ENCODE measurements around the gene MAP4K2. TPM values are rescaled to one million over a fixed set of nuclear protein-coding genes. Genes with fewer than 3 reads are reported as not detected.
"Not testable (repeated sequence)": the region's sequence is repeated elsewhere in the genome, so short reads cannot be mapped to it uniquely, and the experiment has no call there.

Gene MAP4K2
- 24.7 and 26.6 TPM in 2 replicates for total RNA-seq (2014; rRNA removed; shearing (Covaris generic))

GRCh38 chr11:64803158-64803845 is at the start of gene MAP4K2:
MAP4K2 (minus strand) TSS chr11:64803214; CDS start chr11:64803149, 65 bp downstream.
- peak; percentile 84 for DNase-seq (ENCODE audit: low spot score)
- in situ Hi-C loops (cut with HindIII; ENCODE audit: low sequenced_read_pairs), result no loop called here

GRCh38 chr11:64851831-64852351 is 48.9 kb upstream of the MAP4K2 start:
- DNase-seq (ENCODE audit: low spot score), result peak; percentile 66
- in situ Hi-C loops (cut with HindIII; ENCODE audit: low sequenced_read_pairs), result loop anchor here (10.0 kb wide), 1 partner anchor 77 kb away; the partner anchor contains the start of gene SF1

- no peak for DNase-seq (ENCODE audit: low spot score)
- in situ Hi-C loops (cut with HindIII; ENCODE audit: low sequenced_read_pairs), result loop anchor here (10.0 kb wide), 1 partner anchor 76 kb away; the partner anchor contains the start of gene SF1
Observed at GRCh38 chr11:64850979-64851567, 48.1 kb upstream of the MAP4K2 start.

GRCh38 chr11:64849598-64850356 is 46.8 kb upstream of the MAP4K2 start:
- in situ Hi-C loops (cut with HindIII; ENCODE audit: low sequenced_read_pairs), result loop anchor here (5.0 to 10.0 kb wide), 2 partner anchors 43 to 75 kb away; partner anchors contain the start of gene SF1
- DNase-seq (ENCODE audit: low spot score), result peak; percentile 73

GRCh38 chr11:64848826-64849597 is 46.0 kb upstream of the MAP4K2 start:
- in situ Hi-C loops (cut with HindIII; ENCODE audit: low sequenced_read_pairs), result loop anchor here (5.0 kb wide), 1 partner anchor 43 kb away; no protein-coding TSS in a partner anchor
- DNase-seq (ENCODE audit: low spot score), result peak; percentile 52

- no peak for DNase-seq (ENCODE audit: low spot score)
- in situ Hi-C loops (cut with HindIII; ENCODE audit: low sequenced_read_pairs), result loop anchor here (5.0 kb wide), 1 partner anchor 44 kb away; no protein-coding TSS in a partner anchor
Observed at GRCh38 chr11:64848214-64848825, 45.3 kb upstream of the MAP4K2 start.

- DNase-seq (ENCODE audit: low spot score), result peak; percentile 97
- in situ Hi-C loops (cut with HindIII; ENCODE audit: low sequenced_read_pairs), result loop anchor here (5.0 kb wide), 1 partner anchor 45 kb away; no protein-coding TSS in a partner anchor
Observed at GRCh38 chr11:64846998-64847666, 44.1 kb upstream of the MAP4K2 start.

- in situ Hi-C loops (cut with HindIII; ENCODE audit: low sequenced_read_pairs), result loop anchor here (5.0 kb wide), 1 partner anchor 47 kb away; no protein-coding TSS in a partner anchor
Observed at GRCh38 chr11:64845776-64846129, 42.7 kb upstream of the MAP4K2 start.

GRCh38 chr11:64845129-64845775 is 42.2 kb upstream of the MAP4K2 start:
- in situ Hi-C loops (cut with HindIII; ENCODE audit: low sequenced_read_pairs), result loop anchor here (5.0 kb wide), 1 partner anchor 47 kb away; no protein-coding TSS in a partner anchor
- no peak for DNase-seq (ENCODE audit: low spot score)

More at GRCh38 chr11:64845776-64846129, 42.7 kb upstream of the MAP4K2 start:
- not testable (repeated sequence) for DNase-seq (ENCODE audit: low spot score)

GRCh38 chr11:64844330-64845128 is 41.5 kb upstream of the MAP4K2 start, which contains the start of gene CDC42BPG:
CDC42BPG (minus strand) TSS chr11:64844653; CDS start chr11:64844569, 84 bp downstream.
- in situ Hi-C loops (cut with HindIII; ENCODE audit: low sequenced_read_pairs), result loop anchor here (5.0 kb wide), 1 partner anchor 48 kb away; no protein-coding TSS in a partner anchor
- peak; percentile 63 for DNase-seq (ENCODE audit: low spot score)

GRCh38 chr11:64843686-64844329 is 40.8 kb upstream of the MAP4K2 start:
- in situ Hi-C loops (cut with HindIII; ENCODE audit: low sequenced_read_pairs), result no loop called here
- DNase-seq (ENCODE audit: low spot score), result peak; percentile 60

- in situ Hi-C loops (cut with HindIII; ENCODE audit: low sequenced_read_pairs), result no loop called here
- DNase-seq (ENCODE audit: low spot score), result no peak
Observed at GRCh38 chr11:64842851-64843685, 40.1 kb upstream of the MAP4K2 start.

GRCh38 chr11:64842366-64842759 is 39.3 kb upstream of the MAP4K2 start:
- DNase-seq (ENCODE audit: low spot score), result no peak
- in situ Hi-C loops (cut with HindIII; ENCODE audit: low sequenced_read_pairs), result no loop called here

GRCh38 chr11:64841592-64842365 is 38.8 kb upstream of the MAP4K2 start:
- in situ Hi-C loops (cut with HindIII; ENCODE audit: low sequenced_read_pairs), result no loop called here
- DNase-seq (ENCODE audit: low spot score), result no peak
